Ureter (tissue), 1 donor: ENCODE measurements around the gene SH3RF1. TPM values are rescaled to one million over a fixed set of nuclear protein-coding genes. Genes with fewer than 3 reads are reported as not detected.
"Not testable (repeated sequence)": the region's sequence is repeated elsewhere in the genome, so short reads cannot be mapped to it uniquely, and the experiment has no call there.

Source experiments
- DNase-seq: peaks from one replicate; pipeline ENCODE4 v3.0.0-alpha.2; 2020; ENCODE audit warnings: low spot score
- total RNA-seq: library from RNA; stranded (reverse); gene quantifications from one replicate; pipeline ENCODE4 v1.2.4, GENCODE V29; 2023
- donor health status: DM: yes; HTN: yes; CAD: no.

The SH3RF1 gene
- total RNA-seq, 1 donor from 2014 or later, result 33.2 TPM

DNA sequence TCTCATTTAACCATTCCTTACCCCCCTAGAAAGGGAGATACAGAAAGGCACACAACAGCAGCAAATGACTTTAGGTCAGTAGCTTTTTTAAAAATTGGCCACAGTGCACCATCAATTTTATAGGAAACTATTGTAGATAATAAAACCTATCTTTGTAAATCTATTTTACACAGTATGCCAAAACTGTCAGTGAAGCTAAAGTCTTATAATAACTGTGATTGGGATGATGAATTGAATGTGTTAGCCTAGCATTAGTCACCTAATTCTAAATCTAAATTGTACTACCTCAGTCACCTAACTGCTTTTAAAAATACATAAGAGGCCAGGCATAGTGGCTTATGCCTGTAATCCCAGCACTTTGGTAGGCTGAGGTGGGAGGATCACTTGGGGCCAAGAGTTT lies 44.2 kb downstream of the SH3RF1 start:
- no peak for DNase-seq

DNA sequence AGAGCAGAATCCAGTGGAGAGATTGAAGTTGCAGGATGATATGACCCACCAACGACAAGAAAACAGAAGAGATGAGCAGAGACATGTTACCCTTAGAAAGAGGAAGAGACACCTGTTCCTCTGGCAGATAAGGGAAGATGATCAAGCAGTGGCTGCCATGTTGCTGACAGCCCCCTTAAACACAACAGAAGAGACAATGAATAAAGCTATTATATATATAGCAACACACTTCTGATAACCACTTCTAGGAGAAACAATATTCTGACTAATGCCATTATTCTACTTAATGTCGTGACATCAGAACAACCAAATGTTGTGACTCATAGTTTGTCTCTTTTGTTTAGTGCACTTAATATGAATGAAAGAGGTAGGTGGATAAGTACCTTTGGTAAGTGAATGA lies 44.9 kb downstream of the SH3RF1 start:
- DNase-seq, result no peak

DNA sequence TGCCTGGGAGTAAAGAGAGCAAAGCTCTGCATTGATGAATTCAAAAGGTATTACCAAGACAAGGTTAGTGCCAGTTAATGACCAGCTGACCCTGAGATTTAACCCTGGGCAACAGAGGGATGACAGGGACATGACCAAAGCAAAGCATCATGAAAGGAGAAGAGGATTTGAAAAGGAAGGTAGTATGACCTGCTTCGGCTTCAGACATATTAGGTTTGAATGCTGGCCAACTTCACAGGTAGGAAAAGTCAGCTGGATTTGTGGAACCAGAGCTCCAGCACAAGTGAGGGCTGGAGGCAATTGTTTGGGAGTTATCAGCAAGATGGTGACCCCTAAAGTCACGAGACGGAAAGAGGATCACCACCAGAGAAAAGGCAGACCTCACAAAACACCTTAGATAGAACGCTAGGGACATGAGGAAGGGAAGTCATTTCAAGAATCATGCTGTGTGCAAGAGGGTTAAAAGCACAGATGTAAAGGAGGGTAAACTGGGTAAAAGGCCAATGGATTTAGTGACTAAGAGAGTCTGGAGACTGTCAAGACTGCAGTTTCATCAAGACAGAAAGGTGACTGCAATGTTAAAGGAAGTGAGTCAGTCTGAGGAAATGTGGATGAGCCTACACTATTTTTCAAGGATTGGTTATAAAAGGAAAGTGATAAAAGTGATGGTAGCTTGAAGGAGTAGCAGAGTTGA lies 45.6 kb downstream of the SH3RF1 start:
- DNase-seq, result no peak

DNA sequence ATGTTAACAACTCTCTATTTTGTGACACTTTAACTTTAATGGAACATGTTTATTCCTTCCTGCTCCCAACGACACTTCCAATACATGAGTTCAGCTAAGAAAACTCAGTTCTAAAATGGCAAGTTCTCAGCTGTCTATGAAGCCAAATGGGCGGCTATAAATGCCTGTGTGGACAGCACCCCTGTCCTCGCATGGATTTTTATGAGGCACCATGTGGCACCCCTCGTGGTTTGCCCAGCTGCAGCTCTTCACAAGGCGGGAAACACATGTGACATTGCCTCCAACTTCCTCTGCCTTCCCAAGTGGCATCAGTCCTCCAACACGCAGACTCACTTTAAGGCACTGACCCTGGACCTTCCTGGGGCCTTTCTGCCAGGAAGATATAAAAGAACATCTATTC lies 48.0 kb downstream of the SH3RF1 start:
- DNase-seq, result no peak

DNA sequence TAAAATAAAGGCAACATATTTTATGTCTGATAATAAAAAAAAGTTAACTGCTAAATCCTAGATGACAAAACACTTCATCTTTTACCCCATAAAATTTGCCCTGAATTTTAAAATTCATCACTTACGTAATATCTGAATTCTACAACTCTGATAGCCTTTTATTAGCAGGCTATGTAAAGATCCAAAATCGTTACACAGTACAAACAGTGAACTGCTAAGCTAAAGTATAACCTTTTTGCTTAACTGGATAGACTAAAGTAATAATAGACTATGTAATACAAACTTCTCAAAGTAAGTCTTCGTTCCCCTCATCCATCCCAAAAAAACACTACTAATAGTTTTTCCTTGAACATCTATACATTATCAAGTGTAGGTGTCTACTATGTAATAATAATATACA lies 49.1 kb downstream of the SH3RF1 start:
- no peak for DNase-seq

DNA sequence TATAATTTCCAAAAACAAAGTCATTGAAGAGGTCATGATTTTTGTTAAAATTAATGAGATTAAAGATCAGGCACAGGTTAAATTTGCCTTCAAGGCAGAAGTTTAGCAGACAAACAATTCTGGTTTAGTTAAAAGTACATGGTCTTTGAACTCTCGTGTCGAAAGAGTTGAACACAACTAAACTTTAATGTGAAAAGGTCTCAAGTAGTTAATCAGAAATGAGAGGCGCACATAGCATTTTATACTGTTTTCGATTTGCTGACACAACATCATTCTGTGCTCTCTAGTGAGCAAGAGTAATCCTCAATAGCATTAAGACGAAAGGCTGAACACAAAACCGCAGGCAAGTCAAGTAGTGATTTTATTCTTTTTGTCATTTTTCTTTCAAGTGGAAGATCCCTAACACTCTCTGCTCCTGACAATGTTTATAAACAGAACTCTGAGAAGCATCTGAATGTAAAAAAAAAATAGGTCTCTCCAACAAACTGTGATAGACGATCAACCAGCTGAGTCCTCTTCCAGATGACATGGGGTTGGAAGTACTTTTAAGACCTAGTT lies 49.8 kb downstream of the SH3RF1 start:
- no peak for DNase-seq

DNA sequence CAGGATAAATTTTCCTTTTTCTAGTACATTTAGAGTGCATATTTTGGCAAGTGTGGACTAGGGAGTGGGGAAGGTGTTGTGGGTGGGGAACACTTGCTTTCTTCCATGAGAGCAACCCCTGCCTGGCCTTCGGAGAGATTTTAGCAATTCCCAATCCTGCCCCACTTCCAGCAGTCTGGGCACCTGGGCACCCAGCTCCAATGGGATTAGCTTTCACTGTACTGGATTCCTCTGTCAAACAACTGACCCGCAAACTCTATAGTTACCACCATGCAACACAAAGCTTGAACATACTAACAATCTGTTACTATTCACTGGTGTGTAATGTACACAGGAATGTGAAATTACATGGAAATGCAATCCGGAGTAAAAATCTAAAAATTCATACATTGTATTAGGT lies 50.3 kb downstream of the SH3RF1 start:
- DNase-seq, result no peak

DNA sequence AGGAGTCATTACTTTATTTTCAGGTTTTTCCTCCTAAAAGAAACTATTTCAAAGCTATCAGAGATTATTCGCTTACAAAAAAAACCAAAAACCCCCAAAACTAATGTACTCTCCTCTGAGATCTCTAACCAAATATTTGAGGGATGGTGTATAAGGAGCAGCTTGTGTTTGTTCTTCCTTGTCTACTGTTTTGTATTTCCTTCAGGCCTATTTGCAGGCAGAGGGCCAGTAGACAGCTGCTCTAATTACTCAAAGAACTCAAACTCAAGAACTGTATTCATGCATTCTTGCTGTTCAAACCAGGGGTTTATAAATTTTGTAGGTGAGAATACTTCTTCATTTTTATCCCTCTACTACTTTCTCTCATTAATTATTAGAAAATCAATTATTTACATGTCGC lies 51.3 kb downstream of the SH3RF1 start:
- DNase-seq, result no peak

DNA sequence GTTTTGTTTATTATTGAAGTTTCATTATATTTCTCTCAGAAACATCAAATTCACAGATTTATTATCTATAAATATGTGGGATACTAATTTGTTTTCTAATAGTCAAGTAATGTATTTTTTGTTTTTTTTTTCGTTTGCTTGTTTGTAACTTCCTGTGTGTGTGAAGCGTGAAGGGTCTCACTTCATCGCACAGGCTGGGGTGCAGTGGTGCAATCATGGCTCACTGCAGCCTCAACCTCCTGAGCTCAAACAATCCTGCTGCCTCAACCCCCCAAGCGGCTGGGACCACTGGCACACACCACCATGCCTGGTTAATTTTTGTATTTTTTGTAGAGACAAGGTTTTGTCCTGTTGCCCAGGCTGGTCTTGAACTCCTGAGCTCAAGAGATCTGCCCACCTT lies 55.1 kb downstream of the SH3RF1 start:
- no peak for DNase-seq

DNA sequence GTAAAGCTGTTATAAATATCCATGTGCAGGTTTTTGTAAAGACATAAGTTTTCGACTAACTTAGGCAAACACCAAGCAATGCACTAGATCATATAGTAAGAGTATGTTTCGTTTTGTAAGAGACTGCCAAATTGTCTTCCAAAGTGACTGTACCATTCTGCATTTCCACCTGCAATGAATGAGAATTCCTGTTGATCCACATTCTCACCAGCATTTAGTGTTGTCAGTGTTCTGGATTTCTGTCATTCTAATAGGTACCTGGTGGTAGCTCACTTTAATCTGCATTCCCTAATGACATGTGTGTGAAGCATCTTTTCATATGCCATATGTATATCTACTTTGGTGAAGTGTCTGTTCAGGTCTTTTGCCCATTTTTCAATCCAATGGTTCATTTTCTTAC lies 57.8 kb downstream of the SH3RF1 start:
- no peak for DNase-seq

DNA sequence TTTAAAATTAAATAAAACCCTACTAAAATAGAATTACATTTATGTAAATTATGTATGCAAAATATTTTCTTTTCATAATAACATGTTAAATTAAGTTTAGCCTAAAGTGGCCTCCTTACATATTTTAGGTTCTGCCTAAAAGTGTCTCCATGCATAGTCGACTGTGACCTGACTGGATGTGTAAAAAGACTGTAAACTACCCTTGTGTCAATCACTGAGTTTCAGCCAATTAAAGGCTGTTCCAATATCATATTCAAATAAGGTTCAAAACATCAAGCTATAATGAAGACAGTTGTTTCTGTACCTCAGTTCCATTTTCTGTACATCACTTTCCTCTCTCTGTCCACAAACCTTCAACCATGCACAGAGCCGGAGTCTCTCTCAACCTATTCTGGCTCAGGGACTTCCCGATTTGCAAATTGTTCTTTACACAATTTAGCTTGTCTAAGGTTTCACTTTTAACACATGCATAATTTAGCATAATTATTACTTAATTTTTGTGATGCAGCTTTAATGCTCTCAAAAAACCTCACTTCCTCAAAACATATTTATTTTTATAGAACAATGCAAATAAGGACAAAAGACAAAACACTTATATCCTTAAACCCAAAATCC lies 60.1 kb downstream of the SH3RF1 start:
- no peak for DNase-seq

DNA sequence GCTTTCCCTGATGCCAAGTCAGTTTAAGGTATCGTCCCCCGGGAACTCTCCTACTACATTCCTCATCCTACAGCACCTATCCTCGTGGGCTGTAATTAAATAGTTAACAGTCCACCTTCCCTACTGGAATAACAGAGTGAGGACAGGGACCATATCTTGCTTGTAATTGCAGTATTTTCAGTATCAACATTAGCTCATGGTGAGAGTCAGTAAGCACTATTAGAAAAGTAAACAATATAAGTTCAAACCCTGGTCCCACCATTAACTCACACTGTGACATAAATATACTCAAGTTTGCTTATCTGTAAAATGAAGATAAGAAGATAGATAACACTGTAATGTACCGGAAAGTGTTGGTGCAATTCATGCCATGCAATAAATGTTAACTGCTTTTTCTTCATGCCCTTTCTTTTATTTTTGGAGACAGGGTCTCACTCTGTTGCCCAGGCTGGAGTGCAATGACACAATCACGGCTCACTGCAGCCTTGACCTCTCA lies 61.3 kb downstream of the SH3RF1 start:
- DNase-seq, result no peak

DNA sequence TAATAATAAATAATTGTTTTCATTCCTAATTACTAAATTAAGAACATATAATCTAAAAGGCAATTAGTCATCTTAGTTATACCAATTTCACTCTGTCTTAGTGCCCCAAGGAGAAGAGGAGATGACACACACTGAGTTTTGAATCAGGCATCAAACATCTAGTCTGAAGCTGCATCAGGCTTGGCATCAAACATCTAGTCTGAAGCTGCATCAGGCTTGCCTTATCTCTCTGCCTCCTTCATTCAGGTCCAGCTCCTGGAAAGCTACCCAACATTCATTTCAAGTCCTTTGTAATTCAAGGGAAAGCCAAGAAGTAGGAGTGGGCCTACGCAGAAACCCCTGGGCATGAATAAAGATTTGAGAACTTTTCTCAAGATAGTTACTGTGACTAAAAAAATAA lies 62.2 kb downstream of the SH3RF1 start:
- no peak for DNase-seq

DNA sequence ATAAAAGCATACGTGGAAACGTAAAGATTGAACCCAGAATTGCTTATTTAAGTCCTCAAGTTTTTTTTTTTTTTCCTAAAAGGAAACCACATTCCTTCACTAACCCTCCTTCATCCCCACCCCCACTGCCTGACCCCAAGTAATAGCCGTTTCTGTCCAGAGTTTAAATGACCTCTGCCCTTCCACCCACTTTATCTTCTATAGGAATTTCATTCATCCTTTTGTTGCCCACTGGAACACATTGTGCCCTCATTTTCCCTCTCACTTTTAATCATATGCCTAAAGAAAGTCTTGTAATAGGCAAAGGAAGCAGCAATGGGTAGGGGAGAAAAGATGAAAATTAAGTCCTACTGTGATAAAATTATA lies 62.7 kb downstream of the SH3RF1 start:
- no peak for DNase-seq

DNA sequence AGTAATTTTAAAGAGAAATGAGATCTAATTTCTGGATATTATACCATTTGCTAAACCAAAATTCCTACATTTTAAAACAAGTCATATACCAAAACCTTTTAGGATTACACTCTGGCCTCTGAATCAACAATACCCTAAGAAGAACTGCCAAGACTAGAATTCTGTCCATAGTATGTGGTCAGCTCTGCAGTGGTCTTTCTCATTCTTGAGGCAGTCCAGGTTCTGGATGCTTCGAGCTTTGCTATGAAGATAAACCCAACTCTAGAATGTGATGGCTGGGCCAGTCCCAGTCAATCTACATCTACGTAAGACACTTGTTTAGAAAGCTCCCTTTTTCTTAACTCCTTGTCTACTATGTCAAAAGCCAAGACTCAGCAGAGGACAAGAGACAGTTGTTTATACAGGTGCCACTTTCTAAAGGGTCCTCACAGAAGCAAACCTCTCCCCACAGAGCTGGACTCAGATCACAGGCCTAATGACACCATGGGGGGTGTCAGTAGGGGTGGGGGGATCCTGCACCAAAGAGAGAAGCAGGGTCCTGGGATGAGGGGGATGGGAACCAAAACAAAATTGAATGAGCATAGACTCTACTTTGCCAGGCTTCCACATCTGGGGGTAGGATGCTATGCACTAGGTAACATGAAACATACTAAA lies 63.2 kb downstream of the SH3RF1 start:
- DNase-seq, result no peak

DNA sequence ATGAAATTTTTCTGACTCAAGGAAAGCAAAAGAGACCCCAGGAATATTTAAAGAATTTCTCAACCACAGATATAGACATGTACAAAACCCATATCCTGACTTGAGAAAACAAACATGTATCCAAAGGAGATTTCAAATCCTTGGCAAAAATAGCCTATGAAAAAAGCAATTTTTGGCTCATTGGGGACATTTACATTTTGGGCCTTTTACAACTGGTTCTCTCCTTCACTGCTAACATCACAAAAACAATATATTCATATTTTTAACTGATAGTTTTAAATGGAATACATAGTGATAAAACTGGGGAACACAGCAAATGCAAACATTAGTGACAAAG lies 65.0 kb downstream of the SH3RF1 start:
- no peak for DNase-seq

DNA sequence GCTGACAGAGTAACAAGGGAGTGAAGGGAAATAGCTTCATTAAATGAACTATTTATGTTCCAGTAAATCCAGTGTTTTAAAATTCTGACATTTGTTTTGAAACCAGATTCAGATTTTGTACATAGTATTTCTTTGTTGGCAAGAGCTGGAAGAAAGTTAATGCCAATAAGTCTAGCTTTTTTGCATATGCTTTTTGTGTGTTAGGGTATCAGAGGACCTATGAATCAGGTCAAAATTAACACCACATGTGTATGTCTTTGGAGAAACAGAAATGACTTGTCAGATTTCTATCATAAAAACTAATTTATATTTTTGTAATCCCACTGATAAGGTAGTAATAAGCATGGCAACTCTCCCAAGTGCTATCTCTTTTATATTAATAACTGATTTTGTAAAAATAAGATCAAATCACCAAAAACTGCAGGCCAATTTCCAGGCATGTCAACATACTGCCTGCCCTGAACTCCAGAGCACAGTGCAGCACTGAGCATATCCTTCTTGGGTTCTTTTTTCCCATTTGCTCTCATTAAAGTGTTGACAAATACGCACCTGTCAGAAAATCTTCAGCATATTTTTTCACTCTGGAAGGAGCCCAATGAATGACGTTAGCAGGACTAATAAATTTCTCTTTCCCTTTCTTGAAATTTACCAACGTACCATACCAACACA lies 65.5 kb downstream of the SH3RF1 start:
- no peak for DNase-seq

DNA sequence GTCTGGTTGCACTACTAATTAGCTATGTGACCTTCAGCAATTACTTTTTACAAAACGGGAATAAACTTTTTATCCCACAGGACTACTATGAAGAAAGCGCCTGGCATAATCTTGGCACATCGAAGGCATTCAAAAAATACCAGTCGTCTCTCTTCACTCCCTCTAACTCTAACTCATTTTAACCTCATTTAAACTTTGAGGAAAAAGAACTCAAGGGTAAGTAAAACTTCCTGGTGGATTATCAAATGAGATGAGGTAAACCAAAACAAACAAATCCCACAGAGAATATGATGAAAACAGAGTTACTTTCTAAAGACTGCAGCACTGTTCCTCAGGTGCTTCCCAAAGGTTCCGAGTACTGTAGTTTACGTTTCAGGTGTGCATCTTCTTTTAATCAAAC lies 66.9 kb downstream of the SH3RF1 start:
- DNase-seq, result no peak

DNA sequence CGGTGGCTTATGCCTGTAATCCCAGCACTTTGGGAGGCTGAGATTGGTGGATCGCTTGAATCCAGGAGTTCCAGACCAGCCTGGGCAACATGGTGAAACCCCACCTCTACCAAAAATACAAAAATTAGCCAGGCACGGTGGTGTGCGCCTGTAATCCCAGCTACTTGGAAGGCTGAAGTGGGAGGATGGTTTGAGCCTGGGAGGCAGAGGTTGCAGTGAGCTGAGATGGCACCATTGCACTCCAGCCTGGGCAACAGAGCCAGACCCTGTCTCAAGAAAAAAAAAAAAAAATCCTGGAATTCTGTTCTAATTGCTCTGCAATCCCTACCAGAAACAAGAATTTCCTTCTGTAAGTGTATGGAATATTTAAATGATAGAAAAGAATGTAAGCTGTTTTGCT lies 67.5 kb downstream of the SH3RF1 start:
- DNase-seq, result not testable (repeated sequence)

DNA sequence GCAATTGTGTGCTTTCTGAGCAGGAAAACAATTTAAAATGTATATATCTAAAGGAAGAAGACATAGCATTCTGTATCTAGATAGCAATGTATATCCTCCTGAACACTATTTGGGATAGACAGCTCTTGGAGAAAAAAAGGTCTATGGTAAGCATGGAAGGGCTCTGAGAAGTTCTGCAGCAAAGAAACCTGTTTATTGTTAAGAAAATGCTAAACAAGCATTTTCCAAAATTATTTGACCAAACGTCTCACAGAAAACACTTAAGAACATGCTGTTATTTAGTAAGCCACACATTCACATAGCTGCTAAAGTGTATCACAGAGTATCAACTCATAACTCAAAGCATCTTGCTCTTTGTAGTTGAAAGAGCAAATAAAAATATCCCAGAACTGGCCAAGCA lies 67.9 kb downstream of the SH3RF1 start:
- DNase-seq, result no peak

DNA sequence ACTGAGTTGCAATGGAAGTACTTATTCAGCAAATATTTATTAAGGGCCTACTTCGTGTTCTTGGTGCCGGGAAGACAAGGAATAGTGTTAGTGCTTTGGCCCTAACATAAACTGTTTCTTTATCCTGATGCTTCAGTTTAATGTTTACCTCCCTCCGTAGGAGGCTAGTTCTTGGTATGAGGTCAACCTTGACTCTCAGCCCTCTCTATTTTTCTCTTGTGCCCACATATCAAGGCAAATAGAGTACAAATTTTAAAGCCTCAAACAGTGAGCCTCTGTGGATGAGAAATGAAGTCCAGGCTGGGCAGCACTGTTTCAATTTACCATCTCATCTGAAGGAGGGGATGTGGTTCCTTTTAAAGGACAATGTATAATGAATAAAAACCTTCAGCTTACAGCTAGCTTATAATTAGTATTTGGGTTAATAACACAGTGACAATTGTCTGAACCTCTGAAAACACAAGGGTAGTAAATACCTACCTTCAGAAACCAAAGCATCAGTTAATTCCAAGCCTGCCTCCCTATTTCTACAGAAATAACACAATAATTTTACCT lies 68.5 kb downstream of the SH3RF1 start:
- DNase-seq, result no peak
